Germinal center (tissue), 1 donor: ENCODE data around the gene TMCC3.
"Not testable (repeated sequence)": the region's sequence is repeated elsewhere in the genome, so short reads cannot be mapped to it uniquely, and the experiment has no call there.

Source experiments
- DNase-seq: peaks from one replicate; pipeline ENCODE4 v3.0.0; 2012; ENCODE audit warnings: mixed read lengths, low spot score

Gene TMCC3

DNA sequence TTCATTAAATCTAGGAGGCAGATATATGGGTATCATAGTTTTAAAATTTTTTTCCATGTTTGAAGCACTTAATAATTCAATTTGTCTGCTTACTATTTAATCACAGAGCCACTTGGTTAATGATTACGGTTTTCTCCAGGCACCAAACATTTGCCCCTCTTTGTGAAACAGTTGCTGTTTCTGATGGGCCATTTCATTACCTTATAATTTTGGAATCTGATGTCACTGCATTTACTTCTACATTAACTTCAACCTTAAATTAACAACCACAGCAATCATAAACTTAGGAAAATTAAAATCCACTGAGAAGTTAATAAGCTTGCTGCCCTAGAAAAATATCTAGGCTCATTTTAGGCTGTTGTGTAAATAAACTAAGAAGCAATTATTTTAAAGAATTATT is 17.0 kb downstream of the TMCC3 start:
- DNase-seq, result no peak

GRCh38 chr12:94631058-94631457 is 19.3 kb downstream of the TMCC3 start:
- no peak for DNase-seq

- no peak for DNase-seq
Measured at GRCh38 chr12:94628819-94629472, 21.4 kb downstream of the TMCC3 start.

- no peak for DNase-seq
Measured at GRCh38 chr12:94628369-94628768, 22.0 kb downstream of the TMCC3 start.

GRCh38 chr12:94625531-94625930 is 24.8 kb downstream of the TMCC3 start:
- no peak for DNase-seq

DNA sequence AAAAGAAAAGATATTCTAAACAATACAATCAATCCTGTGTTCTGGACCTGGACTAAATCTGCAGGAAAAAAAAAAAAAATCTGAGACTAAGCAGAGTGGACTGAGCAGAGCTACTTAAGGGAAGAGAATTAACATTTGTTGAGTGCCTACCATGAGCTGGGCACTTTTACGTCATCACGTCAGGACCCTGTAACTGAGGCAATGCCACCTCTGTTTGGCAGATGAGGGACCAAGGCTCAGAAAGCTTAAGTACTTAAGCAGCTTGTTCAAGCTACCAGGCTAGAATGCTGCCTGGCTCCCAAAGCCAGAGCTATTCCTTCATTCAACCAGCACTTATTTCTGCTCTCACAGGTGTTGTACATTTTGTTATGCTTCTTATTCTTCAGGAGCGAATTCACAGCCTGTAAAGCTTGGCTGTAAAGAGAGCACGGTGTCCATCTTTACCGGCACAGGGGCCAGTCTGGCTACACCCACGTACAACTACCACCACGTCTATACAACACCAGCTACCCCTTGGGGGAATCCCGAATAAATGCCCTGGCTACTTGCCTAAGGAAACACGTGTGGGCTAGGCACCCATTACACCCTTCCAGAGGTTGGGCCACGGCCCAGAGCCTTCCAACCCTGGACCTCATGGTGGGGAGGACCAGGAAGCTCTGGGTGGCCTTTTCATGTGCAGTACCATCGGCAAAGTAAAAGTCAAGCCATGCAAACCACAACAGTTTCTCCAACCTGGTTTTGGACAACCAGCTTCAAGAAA is 27.0 kb downstream of the TMCC3 start:
- no peak for DNase-seq

- no peak for DNase-seq
Measured at GRCh38 chr12:94622475-94622874, 27.9 kb downstream of the TMCC3 start.

DNA sequence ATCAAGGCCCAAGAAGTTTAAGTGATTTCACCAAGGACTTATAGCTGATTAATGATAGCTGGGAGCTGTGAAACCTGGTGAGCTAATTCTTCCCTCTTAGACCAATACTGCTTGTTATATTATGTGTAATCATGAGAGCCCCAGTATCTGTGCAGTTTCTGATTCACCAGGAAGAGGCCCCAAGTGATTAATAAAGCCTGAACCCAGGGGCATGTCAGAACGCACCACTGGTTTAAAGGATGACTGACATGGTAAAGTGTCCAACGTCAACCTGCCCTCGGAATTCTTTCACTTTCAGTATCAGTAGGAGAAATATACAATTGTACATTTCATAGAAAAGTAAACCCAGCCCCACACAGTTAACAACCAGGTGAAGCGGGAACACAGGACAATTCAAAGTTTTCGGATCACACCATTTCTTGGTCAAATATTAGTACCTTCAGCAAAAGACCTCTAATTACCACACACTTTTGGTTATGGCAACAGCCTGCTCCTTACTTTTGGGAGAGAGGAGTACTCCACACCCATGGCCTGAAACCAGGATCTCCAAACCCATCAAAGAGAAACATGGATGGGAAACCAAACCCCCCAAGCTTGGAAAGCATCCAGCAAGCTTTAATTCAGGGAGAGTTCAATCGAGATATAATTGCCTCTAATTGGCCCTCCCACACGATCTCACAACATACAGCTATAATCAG is 28.5 kb downstream of the TMCC3 start:
- peak; percentile 17 for DNase-seq

GRCh38 chr12:94620621-94621020 is 29.7 kb downstream of the TMCC3 start:
- DNase-seq, result no peak

GRCh38 chr12:94618995-94619695 is 31.2 kb downstream of the TMCC3 start:
- DNase-seq, result no peak

DNA sequence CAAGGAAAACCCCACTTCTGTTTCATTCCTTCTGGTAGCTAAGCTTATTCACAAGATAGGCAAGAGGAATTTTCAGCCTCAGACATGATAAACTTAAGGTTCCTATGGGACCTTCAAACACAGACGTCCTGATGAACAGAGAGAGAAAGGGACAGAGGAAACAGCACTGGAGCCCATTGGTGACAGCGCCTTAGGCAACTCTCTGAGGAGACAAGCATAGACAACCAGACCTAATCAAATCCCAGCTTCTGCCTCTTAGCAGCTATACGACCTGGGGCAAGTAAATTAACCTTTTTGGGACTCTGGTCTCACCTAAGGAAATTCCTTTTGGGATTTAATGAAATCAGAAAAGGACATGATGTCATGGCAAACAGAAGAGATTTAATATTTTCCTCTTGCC is 33.3 kb downstream of the TMCC3 start:
- DNase-seq, result no peak

- no peak for DNase-seq
Measured at GRCh38 chr12:94616203-94616729, 34.1 kb downstream of the TMCC3 start.

GRCh38 chr12:94615260-94616181 is 34.8 kb downstream of the TMCC3 start:
- no peak for DNase-seq

GRCh38 chr12:94614288-94614721 is 36.1 kb downstream of the TMCC3 start:
- no peak for DNase-seq

GRCh38 chr12:94609917-94610443 is 40.4 kb downstream of the TMCC3 start:
- DNase-seq, result no peak

DNA sequence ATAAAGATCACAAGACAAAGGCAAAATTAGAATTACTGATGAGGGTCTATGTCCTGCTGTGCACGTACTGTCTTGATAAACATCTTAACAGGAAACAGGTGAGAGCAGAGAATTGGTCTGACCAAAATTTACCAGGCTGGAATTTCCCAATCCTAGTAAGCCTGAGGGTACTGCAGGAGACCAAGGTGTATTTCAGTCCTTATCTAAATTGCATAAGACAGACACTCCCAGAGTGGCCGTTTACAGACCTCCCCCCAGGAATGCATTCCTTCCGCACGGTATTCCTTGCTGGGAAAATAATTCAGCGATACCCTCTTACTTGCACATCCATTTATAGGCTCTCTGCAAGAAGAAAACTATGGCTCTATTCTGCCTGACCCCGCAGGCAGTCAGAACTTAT is 43.5 kb downstream of the TMCC3 start:
- not testable (repeated sequence) for DNase-seq

- DNase-seq, result no peak
Measured at GRCh38 chr12:94604366-94604698, 46.0 kb downstream of the TMCC3 start.

DNA sequence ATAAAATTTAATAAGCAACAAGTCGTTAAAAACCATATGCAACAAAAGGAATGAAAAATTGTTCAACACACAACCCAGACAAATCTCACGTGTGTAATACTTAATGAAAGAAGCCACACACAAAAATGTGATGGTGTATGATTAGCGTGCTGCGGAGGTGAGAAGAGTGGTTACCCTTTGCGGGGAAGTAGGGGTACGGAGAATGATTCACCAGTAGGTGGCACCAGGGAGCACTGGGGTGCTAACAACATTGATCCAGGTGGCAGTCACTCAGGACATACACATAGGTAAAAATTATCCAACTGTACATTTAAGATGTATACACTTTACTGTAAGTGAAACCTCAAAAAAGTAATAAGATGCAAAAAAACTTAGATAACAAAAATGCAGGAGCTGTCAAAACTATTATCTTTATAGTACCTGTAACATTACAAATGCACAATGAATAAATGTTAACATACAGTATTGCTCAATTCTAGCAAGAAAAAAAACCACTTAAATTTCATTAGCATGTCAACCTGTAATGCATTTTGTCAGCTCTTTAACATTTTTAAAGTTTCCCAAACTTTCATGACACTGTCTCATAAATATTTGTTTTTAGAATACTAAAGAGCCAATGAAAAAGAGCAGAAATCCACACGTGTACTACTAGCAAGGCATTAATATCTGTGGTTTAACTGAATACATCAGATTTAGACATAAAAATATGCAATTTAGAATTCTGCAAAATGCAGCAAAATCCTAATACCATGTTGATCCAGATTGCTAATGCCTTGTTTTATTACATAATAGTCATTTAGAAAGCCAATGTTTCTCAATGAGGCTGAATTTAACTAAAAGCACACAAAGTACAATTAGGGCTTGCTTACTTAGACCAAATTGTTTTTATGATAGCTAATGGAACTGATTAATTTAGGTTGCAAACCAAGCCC is 46.7 kb downstream of the TMCC3 start:
- DNase-seq, result peak; percentile 54

GRCh38 chr12:94602024-94602423 is 48.3 kb downstream of the TMCC3 start:
- DNase-seq, result no peak

GRCh38 chr12:94601307-94601706 is 49.0 kb downstream of the TMCC3 start:
- not testable (repeated sequence) for DNase-seq
